Measurements from ENCODE around the gene BTBD7. TPM values are rescaled to one million over a fixed set of nuclear protein-coding genes. Genes with fewer than 3 reads are reported as not detected.

The BTBD7 gene
- total RNA-seq, 2 donors from 2014 or later: 21.9 to 30.5 TPM

- Histone ChIP-seq H3K36me3 (no peaks in the 10 kb centered on the region), H3K27me3 (replicated peaks; ENCODE audit: insufficient read depth) (no peaks in the 10 kb centered on the region), H3K4me3 (no peak overlapping the region), H3K27ac (no peak overlapping the region), H3K4me1 (ENCODE audit: control insufficient read depth in 1 of 2, low read depth in 2 of 2) (peaks cover 22 to 51% of the 10 kb centered on the region in 2 donors), H3K9me3 (no peaks in the 10 kb centered on the region)
- ATAC-seq (ENCODE audit: insufficient number of reproducible peaks, low FRiP score, low read depth) (no peak), DNase-seq (ENCODE audit: low spot score) (no peak)
- TF ChIP-seq, protein P1, sequence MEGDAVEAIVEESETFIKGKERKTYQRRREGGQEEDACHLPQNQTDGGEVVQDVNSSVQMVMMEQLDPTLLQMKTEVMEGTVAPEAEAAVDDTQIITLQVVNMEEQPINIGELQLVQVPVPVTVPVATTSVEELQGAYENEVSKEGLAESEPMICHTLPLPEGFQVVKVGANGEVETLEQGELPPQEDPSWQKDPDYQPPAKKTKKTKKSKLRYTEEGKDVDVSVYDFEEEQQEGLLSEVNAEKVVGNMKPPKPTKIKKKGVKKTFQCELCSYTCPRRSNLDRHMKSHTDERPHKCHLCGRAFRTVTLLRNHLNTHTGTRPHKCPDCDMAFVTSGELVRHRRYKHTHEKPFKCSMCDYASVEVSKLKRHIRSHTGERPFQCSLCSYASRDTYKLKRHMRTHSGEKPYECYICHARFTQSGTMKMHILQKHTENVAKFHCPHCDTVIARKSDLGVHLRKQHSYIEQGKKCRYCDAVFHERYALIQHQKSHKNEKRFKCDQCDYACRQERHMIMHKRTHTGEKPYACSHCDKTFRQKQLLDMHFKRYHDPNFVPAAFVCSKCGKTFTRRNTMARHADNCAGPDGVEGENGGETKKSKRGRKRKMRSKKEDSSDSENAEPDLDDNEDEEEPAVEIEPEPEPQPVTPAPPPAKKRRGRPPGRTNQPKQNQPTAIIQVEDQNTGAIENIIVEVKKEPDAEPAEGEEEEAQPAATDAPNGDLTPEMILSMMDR (IDR thresholded peaks at IDR 0.05): no peak
Measured at GRCh38 chr14:93317210-93317874, 15.5 kb downstream of the BTBD7 start.

GRCh38 chr14:93316716-93317115 lies 16.1 kb downstream of the BTBD7 start:
- Histone ChIP-seq H3K27ac (no peak overlapping the region), H3K4me1 (ENCODE audit: control insufficient read depth in 1 of 2, low read depth in 2 of 2) (peaks cover 22 to 52% of the 10 kb centered on the region in 2 donors), H3K9me3 (no peaks in the 10 kb centered on the region), H3K4me3 (no peak overlapping the region), H3K36me3 (no peaks in the 10 kb centered on the region), H3K27me3 (replicated peaks; ENCODE audit: insufficient read depth) (no peaks in the 10 kb centered on the region)
- DNase-seq (ENCODE audit: low spot score) (no peak), ATAC-seq (ENCODE audit: insufficient number of reproducible peaks, low FRiP score, low read depth) (no peak)
- TF ChIP-seq, protein P1 (IDR thresholded peaks at IDR 0.05): no peak

DNA sequence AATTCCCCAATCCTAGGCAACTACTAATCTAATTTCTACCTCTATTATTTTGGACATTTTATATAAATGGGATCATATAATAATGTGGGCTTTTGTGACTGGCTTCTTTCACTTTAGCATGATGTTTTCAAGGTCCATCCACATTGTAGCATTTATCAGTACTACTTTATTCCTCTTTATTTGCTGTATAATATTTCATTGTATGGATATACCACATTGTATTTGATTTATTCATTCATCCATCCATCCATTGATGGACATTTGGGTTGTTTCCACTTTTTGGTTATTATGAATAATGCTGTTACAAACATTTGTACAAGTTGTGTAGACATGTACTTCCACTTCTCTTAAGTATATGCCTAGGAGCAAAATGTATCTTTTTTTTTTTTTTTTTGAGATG lies 17.3 kb downstream of the BTBD7 start:
- peaks cover 22 to 52% of the 10 kb centered on the region in 2 donors for H3K4me1 ChIP-seq (ENCODE audit: control insufficient read depth in 1 of 2, low read depth in 2 of 2)
- no peak overlapping the region for H3K4me3 ChIP-seq
- no peaks in the 10 kb centered on the region for H3K36me3 ChIP-seq
- H3K27ac ChIP-seq: no peak overlapping the region
- no peaks in the 10 kb centered on the region for H3K9me3 ChIP-seq
- no peaks in the 10 kb centered on the region for H3K27me3 ChIP-seq (replicated peaks; ENCODE audit: insufficient read depth)
- ATAC-seq (ENCODE audit: insufficient number of reproducible peaks, low FRiP score, low read depth): no peak
- TF ChIP-seq, protein P1 (IDR thresholded peaks at IDR 0.05): no peak
- DNase-seq (ENCODE audit: low spot score): no peak

GRCh38 chr14:93311082-93311481 lies 21.8 kb downstream of the BTBD7 start:
- DNase-seq (ENCODE audit: low spot score) (no peak), ATAC-seq (ENCODE audit: insufficient number of reproducible peaks, low FRiP score, low read depth) (no peak)
- peaks cover 15 to 16% of the 10 kb centered on the region in 2 donors for H3K4me1 ChIP-seq (ENCODE audit: control insufficient read depth in 1 of 2, low read depth in 2 of 2)
- TF ChIP-seq, protein P1 (IDR thresholded peaks at IDR 0.05): no peak
- H3K27ac ChIP-seq: no peak overlapping the region
- no peaks in the 10 kb centered on the region for H3K9me3 ChIP-seq
- no peaks in the 10 kb centered on the region for H3K36me3 ChIP-seq
- no peaks in the 10 kb centered on the region for H3K27me3 ChIP-seq (replicated peaks; ENCODE audit: insufficient read depth)
- no peak overlapping the region for H3K4me3 ChIP-seq

DNA sequence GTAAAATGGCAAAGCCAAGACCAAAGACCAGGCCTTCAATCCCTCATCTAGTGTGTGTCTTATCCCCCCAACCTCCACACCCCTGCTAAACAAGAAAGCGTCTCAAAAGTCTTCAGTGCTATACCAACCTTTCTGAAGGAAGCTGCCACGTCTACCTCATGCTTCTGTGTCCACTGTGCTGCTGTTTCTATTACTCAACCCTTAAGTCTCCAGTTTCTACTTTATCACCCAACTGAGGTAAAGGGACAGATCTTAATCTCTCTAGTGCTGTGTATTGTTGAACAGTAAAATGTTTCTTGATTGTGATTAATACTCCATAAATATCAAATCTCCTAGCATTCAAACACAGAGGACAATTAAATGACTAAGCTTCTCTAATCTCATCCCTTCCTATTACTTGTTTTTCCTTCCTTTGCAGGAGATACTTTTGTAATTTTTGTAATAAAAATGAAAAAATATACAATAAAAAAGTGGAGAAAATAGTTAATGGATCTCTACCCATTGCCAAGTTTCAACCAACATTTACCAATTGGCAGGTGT lies 23.3 kb downstream of the BTBD7 start:
- H3K9me3 ChIP-seq: no peaks in the 10 kb centered on the region
- H3K4me1 ChIP-seq (ENCODE audit: control insufficient read depth in 1 of 2, low read depth in 2 of 2): peaks cover 15 to 21% of the 10 kb centered on the region in 2 donors
- H3K36me3 ChIP-seq: no peaks in the 10 kb centered on the region
- ATAC-seq (ENCODE audit: insufficient number of reproducible peaks, low FRiP score, low read depth): no peak
- no peak overlapping the region for H3K27ac ChIP-seq
- no peak for DNase-seq (ENCODE audit: low spot score)
- H3K4me3 ChIP-seq: no peak overlapping the region
- no peaks in the 10 kb centered on the region for H3K27me3 ChIP-seq (replicated peaks; ENCODE audit: insufficient read depth)
- TF ChIP-seq, protein P1 (IDR thresholded peaks at IDR 0.05): no peak

Measured in thoracic aorta (tissue), 2 donors.